Stimulated activated CD8-positive, alpha-beta memory T cell treated with anti-CD3 and anti-CD28 coated beads, Interleukin-15, amount 100 ng/mL, for 1 hour (primary cell): ENCODE results near the gene COQ5.
"Not testable (repeated sequence)": the region's sequence is repeated elsewhere in the genome, so short reads cannot be mapped to it uniquely, and the experiment has no call there.

Experiments used
- DNase-seq: peaks from one replicate; pipeline ENCODE4 v3.0.0-alpha.2; 2020; ENCODE audit warnings: low read depth

COQ5 gene

GRCh38 chr12:120529641-120530417, 871 bp upstream of the COQ5 start:
- DNase-seq = no peak

GRCh38 chr12:120522568-120522967, 6.4 kb downstream of the COQ5 start:
- DNase-seq = no peak

GRCh38 chr12:120519324-120519723, 9.6 kb downstream of the COQ5 start:
- DNase-seq = not testable (repeated sequence)

DNA sequence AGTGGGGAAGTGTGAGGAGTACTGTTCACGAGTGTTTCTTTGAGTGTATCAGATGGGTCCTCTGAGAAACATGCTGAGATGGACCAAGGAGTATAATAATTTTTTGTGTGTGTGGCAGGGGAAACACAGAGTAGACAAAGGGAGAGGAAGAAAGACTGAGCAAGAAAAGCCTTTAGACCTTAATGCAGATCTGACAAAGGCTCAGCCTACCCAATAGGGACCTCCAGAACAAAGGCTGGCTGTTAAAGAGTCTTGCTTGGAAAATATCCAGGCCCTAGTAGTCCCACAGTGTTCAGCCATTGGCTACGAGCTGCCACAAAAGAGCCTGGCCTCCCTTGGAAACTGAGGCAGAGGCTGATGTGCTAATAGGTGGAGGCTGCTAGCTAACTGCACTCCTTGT, 13.5 kb downstream of the COQ5 start:
- DNase-seq = no peak

GRCh38 chr12:120514002-120514401, 15.0 kb downstream of the COQ5 start:
- DNase-seq = no peak

GRCh38 chr12:120508537-120508936, 20.4 kb downstream of the COQ5 start:
- DNase-seq = no peak

DNA sequence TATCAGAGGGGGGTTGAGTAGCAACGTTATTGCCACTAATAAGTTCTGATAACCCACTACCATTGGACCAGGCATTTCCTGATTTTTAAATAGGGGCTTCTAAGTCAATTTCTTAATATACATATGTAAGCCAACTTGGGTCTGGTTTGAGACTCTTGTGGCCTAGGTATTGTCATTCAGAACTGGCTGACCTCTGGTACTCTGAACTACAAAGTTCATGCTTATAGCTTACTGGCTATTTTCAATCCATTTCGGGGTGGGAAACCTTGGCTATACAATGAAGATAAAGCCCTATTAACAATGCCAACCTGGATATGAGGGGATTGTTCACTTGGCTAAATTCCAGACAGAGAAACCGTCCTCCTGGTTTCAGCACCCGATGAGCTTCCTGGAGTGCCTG, 24.4 kb downstream of the COQ5 start:
- DNase-seq = no peak

GRCh38 chr12:120500581-120500980, 28.4 kb downstream of the COQ5 start:
- no peak for DNase-seq

GRCh38 chr12:120498870-120499515, 30.0 kb downstream of the COQ5 start:
- no peak for DNase-seq

GRCh38 chr12:120497524-120498150, 31.3 kb downstream of the COQ5 start:
- DNase-seq = no peak

DNA sequence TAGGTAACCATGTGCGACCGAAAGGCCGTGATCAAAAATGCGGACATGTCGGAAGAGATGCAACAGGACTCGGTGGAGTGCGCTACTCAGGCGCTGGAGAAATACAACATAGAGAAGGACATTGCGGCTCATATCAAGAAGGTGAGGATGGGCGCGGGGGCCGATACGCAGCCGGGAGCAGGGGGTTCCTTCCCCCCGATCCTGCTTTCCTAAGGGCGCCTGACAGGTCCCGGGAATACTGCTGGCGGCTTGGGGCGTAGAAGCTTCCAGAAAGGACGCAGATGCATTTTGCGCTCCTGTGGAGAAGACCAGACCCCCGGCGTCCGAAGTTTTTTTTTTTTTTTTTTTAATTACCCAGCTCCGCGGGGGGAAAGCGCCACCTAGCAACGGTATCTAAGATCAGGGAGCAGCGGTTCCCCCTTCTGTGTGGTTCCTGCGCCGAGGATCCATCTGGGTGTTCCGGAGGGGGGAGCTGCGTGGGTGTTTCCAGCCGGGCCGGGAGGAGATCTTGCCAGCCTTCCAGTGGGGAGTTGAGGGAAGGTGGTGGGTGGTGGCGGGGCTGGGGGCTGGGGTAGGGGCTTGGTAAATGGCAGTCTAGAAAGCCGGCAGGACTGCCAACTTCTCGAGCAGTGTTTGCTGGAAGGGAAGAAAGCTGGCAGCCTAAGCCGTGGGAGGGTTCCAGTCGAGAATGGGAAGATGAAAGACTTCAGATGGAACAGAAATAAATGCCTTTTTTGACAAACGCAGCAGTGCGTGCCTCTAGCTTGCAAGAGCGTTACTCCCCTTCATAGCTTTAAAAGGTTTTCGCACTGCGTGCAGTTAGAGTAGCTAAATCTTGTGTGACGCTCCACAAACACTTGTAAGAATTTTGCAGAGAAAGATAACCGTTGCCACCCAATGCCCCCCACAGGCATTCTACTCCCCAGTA, 32.3 kb downstream of the COQ5 start:
- DNase-seq = peak; percentile 32

GRCh38 chr12:120495731-120496412, 33.1 kb downstream of the COQ5 start, which contains the start of gene DYNLL1:
DYNLL1 (plus strand) TSS chr12:120496113; CDS start chr12:120496422, 309 bp downstream.
- peak; percentile 94 for DNase-seq

DNA sequence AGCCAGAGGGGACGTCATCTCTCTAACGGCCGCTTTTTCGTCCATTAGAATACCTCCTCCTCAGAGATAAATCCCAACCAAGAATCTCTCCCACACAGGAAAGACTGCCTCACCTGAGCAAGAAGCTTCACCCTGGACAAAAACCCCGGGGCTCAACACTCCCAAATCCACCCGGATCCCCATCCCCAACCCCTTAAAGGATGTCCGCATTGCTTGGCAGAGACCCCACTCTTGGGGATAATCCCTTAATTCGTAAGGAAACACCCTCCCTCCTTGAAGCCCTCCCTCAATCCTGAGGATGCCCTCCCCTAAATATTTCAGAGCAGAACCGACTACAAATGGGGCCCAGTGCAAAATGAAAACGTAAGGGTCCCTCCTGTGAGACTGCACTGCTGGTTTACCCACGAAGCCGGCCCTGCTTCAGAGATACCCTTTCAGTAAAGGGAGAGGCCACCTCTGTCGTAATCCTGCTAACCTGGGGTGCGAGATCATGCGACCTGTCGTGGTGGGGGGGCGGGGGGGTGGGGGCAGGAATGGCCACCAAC, 33.7 kb downstream of the COQ5 start:
- no peak for DNase-seq

- DNase-seq = no peak
Observed at GRCh38 chr12:120490833-120491512, 38.0 kb downstream of the COQ5 start.

GRCh38 chr12:120490325-120490724, 38.6 kb downstream of the COQ5 start:
- DNase-seq = no peak

DNA sequence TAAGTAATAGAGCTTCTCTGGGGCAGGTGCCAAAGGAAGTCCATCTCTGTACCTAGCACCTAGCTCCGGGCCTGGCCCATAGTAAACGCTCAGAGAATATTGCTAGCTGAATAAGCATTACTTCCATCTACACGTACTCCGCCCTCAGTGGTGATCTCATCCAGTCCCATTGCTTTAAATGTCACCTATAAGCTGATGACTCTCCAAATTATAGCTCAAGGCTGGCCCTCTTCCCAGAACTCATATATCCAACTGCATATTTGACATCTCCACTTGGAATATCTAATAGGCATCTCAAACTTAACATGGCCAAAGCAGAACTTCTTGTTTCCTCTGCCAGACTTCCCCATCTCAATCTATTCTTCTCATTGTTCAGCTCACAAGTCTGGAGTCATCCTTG, 39.9 kb downstream of the COQ5 start:
- no peak for DNase-seq

- no peak for DNase-seq
Observed at GRCh38 chr12:120488057-120488640, 40.8 kb downstream of the COQ5 start.

DNA sequence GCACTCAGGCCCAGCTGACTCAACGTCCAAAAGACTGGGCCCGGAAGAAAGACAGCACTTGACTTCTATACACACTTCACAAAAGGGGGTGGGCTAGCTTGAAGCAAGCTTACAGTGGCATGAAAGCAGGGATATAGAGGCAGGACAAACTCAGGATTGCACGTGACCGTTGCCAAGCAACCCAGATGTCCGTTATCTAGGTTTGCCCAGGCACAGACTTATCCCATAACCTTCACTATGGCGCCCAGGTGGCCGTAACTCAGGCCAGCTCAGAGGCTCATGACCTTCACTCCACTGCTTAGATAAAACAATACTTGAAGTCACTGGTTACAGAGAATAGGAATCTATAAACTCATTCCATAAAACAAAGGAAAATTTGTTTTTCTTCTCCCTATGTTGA, 41.4 kb downstream of the COQ5 start:
- DNase-seq = not testable (repeated sequence)

DNA sequence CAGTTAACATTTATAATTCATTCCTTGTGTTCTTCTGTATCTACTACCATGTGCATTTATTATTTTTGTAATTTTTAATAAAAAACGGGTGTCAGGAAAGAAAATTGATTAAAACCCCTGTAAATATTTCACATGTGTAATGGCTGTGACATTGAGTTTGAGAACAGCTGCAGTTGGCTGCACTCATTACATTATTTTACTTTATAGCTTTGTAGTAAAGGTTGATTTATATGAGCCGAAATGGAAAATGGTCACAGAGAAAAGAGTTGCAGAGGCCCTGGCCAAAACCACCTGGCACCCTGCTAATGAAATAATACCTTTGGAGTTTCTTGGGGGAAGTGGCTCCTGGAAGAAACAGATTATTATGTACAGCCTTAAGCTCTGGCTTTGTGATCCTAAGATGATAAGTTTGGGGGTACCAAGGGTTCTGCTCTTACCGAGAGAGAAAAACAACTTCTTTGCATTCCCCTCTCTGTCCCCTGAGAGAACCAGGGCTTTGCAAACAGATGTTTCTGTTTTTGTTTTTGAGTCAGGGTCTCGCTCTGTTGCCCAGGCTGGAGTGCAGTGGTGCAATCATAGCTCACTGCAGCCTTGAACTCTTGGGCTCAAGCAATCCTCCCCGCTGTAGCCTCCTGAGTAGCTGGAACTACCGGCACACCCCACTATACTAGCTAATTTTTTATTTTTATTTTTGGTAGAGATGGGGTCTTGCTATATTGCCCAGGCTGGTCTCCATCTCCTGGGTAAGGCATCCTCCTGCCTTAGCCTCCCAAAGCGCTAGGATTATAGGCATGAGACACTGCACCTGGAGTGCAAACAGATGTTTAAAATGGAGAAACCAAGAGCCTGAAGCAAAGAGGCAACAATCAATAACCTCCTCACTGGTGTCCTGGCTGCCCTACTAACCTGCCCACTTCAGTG, 42.7 kb downstream of the COQ5 start:
- no peak for DNase-seq
